Activated CD4-positive, alpha-beta T cell treated with anti-CD3 and anti-CD28 coated beads, Interleukin-2, amount 50 U/mL, for 16 hours (primary cell): Measurements from ENCODE around the gene BTBD6.
"Not testable (repeated sequence)": the region's sequence is repeated elsewhere in the genome, so short reads cannot be mapped to it uniquely, and the experiment has no call there.

Experiments
- DNase-seq: peaks from one replicate; pipeline ENCODE4 v3.0.0-alpha.2; 2020

BTBD6 gene

DNA sequence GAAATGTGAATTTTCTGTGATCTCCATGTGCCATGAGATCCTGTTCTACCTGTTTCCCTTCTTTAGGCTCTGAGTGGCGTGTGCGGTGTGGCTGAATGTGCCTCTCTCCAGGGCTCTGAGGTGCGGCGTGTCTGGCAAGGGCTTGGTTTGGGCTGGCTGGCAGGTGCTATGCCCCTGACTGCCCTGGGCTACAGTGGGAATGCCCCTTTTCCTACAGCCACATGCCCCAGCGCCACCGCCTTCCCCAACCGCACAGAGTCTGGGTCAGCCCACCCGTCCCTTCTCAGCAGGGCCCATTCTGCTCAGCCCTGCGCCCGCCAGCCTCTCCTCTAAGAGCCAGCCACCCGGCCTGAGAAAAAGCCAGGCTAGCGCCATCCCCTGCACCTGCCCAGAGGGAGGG lies 24.7 kb downstream of the BTBD6 start:
- no peak for DNase-seq

DNA sequence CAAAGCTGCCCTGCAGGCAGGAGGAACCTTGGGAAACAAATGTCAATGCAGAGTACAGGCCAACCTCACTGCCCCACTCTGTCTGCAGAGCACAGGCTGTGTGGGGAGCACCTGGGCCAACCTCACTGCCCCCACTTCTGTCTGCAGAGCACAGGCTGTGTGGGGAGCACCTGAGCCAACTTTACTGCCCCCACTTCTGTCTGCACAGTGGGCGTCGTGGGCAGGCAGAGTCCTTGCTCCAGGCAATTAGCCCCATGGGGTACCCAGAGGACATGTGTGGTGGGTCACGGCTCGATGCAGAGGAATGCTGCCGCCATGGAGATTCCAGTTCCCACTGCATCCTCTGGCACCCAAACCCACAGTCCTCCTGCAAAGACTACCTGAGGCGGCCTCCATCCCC lies 26.3 kb downstream of the BTBD6 start:
- DNase-seq = no peak

DNA sequence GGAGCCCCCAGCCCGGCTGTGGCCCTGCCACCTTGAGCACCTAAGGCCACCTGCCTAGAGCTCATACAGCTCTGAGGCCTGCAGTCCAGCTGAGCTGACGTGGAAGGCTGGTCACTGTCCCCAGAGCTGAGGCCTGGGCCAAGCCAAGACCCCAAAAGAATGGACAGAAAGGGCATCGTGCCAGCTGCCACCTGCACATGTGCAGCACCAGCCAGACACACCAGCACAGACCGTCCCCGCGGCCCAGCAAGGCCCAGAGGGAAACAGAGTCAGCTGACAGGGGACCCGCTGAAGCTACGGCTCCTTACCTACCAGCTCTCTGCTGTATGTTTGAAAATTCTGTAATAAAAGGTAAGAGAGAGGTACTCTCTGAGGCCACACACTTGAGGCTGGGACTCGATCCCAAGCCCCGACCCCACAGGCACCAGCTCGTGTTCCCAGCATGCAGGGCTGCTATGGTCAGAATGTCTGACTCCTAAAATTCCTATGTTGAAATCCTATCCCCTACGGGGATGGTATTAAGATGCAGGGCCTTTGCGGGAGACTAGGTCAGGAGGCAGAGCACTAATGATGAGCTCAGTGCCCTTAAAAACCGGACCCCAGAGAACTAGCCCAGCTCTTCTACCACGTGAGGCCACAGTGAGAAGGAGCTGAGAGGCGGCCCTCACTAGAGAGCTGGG lies 27.1 kb downstream of the BTBD6 start:
- no peak for DNase-seq

DNA sequence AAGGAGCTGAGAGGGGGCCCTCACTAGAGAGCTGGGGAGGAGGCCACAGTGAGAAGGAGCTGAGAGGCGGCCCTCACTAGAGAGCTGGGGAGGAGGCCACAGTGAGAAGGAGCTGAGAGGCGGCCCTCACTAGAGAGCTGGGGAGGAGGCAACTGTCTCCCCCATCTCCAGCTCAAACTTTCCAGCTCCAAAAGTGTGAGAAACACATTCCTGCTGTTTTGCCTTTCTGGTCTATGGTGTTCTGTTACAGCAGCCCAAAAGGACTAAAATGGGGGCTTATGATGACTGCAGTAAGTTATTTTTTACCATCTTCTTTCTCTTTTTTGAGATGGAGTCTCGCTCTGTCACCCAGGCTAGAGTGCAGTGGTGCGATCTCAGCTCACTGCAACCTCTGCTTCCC lies 29.1 kb downstream of the BTBD6 start:
- not testable (repeated sequence) for DNase-seq

DNA sequence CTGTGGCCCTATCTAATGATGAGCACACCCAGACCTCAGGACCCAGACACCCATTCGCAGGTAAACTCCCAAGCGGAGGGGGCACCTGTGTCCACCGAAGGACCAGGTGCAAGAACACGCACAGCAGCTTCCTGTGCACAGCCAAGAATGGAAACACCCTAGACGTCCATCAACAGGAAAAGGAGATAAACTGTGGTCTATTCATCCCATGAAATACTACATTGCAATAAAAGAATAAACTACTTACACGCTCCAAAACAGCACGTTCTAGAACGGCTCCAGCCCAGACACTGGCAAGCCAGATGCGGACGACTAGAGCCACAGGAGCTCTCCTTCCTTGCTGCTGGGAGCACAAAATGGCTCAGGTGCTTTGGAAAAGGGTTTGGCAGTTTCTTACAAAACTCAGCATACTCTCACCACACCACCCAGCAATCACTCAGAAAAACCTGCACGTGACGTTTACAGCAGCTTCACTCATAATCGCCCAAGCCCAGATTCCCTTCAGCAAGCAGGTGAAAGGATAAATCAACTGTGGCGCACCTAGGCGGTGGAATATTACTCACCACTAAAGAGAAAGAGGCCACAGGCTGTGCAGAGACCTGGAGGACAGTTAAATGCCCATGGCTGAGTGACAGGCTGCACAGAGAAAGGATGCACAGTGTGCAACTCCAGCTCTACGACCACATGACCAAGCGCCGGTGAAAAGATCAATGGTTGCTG lies 31.5 kb downstream of the BTBD6 start:
- no peak for DNase-seq

DNA sequence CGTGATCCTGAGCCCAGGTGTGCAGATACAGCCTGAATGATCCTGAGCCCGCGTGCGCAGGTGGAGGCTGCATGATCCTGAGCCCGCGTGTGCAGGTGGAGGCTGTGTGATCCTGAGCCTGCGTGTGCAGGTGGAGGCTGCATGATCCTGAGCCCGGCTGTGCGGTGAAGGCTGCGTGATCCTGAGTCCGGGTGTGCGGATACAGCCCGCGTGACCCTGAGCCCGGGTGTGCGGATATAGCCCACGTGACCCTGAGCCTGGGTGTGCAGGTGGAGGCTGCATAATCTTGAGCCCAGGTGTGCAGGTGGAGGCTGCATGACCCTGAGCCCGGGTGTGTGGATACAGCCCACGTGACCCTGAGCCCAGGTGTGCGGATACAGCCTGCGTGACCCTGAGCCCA lies 32.2 kb downstream of the BTBD6 start:
- DNase-seq = no peak

DNA sequence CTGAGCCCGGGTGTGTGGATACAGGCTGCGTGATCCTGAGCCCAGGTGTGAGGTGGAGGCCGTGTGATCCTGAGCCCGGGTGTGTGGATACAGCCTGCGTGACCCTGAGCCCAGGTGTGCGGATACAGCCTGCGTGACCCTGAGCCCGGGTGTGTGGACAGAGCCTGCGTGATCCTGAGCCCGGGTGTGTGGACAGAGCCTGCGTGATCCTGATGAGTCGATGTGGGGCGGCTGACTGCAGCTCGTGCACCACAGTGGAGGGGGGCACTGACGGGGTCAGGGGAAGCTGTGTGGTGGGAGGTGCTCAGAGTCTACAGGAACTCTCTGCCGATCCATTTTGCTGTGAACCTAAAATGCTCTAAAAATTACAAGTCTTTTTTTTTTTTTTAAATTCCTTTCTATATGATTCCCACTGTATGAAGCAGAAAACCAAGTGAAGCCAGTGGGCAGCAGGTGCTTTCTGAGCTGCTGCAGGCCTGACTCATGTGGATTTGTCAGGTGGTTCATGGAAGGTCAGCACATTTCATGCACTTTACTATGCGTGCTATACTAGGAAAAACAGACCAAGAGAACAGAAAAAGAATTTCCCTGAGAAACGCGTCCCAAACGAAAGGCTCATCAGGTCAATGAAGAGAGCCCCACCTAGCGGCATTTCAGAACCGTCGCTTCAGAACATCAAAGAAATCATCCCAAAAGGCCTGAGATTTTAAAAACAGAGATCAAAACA lies 33.2 kb downstream of the BTBD6 start:
- peak; percentile 17 for DNase-seq

DNA sequence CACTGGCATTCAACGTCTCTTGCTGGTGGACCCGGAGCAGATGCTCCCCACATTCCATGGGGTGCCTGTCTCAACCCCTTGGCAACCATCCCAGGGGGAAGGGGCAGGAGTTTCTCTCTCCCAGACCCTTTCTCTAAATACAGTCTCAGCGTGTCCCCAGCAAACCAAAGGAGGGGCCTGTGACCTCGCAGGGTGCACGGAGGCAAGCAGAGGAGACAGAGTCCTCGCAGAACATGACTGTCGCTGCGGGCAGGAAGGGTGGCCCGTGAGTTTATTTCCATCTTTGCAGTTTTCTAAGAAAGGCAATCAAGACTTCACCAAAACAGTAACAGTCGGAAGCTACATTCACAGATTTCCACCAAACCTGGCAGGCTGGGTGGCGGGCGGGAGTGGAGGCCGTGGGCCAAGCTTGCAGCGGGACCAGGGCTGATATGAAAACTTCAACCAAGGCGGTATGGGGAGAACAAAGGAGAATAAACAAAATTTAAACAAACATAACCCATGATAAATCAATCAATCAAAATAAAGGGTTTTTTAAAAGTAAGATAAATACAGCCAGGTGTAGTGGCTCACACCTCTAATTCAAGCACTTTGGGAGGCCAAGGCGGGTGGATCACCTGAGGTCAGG lies 33.9 kb downstream of the BTBD6 start:
- no peak for DNase-seq

DNA sequence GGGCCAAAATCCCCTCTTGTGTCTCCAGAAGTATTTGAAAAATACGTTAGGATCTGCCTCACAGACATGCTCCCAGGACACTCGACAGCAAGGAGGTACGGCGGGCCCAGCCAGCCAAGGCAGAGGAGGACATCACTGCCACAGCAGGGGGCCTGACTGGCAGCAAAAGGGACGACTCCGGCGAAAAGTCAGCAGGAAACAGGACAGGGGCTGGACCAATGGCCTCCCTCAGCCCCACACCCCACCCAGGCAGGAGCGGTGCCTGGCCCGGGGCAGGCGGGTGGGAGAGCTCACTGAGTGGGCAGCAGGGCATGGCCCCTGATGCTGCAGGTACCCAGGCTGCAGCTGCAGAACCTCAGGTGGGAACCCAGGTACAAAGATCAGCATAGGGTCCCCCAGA lies 34.7 kb downstream of the BTBD6 start:
- no peak for DNase-seq

DNA sequence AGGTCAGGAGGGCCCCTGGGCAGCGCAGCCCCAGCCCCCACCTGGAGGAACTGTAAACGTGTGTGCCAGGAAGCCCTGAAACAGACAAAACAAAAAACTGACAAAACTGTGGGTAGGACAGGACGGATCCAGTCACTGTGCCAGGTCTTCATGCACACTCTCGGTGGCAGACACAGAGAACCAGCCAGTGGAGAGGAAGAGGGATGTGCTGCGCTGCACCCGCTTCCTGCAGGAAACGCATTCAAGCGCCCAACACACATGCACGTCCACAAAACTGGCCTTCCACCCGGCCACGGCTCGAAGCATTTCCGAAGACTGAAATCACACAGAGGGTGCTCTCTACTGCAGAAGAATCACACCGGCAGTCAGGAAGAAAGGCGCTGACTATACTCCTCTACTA lies 35.6 kb downstream of the BTBD6 start:
- DNase-seq = peak; percentile 36

DNA sequence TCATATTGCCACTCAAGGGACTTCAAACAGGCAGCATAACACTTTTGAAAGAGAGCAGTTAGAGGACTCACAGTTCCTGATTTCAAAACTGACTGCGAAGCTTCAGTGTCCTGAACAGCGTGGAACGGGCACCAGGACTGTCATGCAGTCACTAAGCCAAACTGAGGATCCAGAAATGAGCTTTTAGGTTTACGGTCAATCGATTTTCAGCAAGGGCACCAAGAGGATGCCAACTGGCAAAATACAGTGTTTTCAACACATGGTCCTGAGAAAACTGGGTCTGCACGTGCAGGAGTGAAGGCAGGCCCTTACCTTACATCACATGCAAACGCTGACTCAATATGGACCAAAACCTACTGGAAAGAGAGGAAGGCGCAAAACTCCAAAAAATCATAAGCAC lies 36.8 kb downstream of the BTBD6 start:
- DNase-seq = no peak

DNA sequence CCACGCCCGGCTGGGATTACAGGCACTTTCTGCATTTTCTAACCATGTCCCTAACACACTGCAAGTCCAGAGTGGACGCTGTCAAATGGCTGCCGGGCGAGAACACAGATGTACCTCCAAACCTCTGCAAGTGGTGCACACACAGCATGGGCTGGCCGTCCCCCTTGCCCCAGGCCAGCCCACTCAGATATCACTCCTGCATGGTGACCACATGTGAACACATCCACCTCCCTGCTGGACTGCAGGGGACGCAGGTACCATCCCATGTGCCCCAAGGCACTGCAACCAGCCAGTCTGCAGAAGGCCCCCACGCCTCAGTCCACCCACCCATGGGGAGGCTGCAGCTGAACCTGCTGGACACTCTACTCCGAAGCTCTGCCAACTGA lies 38.4 kb downstream of the BTBD6 start:
- DNase-seq = no peak

DNA sequence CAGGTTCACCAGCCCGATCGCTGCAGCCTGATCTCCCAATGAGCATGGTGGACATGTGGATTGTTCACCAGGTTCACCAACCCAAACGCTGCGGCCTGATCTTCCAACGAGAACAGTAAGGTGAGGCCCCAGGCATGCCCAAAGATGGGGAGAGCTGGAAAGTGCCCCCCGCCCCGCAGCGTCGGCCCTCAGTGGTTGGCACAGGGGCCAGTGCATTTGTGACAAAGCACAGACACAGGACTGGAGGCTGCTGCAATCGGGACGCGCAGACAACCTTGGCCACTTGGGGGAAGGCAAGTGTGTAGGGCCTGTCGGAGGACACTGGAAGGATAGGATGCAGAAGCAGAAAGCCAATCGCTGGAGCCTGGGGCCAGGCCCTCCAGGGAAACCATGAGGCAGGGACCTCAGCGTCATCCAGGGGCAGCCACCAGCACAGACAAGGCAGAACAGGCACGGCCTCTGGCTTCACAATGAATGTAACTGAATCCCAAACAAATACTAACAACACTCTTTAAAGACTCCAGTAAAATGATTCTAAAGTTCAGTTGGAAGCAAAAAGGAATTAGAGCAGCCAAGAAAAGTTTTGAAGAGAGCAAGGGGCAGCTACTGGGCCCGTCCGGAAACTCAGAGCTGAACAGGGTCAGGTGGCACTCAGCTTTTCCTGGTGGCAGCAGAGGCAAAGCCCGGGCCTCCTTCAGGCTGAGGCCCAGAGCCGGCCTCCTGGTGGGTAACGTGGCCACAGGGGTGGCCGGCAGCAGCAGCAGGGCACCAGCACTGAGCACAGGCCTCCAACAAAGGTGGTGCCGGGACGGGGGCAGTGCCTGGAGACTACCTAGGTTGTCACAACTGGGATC lies 39.1 kb downstream of the BTBD6 start:
- no peak for DNase-seq

DNA sequence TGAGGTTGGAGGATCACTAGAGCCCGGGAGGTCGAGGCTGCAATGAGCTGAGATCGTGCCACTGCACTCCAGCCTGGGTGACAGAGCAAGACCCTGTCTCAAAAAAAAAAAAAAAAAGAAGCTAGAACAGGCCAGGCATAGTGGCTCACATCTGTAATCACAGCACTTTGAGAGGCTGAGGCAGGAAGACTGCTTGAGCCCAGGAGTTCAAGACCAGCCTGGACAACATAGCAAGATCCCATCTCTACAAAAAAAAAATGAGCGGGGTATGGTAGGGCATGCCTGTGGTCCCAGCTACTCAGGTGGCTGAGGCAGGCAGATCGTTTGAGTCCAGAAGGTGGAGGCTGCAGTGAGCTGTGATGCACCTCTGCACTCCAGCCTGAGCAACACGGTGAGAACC lies 40.6 kb downstream of the BTBD6 start:
- not testable (repeated sequence) for DNase-seq

DNA sequence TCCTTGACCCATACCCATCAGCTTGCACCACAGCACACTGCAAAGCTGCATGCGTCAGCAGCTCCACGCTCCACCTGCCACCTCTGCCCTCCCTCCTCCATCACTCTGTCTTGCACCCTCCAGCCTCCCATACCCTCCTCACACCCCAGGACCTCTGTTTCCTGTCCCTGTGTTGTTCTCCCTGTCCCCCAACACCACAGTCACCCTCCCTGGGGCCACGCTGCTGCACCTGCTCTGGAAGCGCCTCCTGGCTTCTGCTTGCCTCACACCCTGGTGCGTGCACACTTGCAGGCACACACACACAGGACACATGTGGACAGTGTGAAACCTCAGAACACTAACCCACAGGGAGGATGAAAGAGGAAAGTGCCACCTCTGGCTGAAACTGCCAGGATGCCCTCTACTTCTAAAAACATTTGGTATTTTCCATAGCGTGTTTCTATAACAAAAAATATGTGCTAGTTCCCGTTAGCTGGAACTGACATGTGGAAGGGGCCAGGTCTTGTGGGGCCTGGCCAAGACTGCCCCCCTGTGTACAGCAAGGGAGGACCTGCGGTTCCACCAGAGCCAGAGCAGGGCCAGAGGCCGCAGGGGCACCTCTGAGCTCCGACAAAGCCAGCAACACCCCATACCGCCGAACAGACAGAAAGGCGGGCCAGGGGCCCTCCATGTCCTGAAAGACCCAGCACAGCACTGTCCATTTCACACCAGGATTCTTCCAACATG lies 42.5 kb downstream of the BTBD6 start:
- DNase-seq = peak; percentile 33

DNA sequence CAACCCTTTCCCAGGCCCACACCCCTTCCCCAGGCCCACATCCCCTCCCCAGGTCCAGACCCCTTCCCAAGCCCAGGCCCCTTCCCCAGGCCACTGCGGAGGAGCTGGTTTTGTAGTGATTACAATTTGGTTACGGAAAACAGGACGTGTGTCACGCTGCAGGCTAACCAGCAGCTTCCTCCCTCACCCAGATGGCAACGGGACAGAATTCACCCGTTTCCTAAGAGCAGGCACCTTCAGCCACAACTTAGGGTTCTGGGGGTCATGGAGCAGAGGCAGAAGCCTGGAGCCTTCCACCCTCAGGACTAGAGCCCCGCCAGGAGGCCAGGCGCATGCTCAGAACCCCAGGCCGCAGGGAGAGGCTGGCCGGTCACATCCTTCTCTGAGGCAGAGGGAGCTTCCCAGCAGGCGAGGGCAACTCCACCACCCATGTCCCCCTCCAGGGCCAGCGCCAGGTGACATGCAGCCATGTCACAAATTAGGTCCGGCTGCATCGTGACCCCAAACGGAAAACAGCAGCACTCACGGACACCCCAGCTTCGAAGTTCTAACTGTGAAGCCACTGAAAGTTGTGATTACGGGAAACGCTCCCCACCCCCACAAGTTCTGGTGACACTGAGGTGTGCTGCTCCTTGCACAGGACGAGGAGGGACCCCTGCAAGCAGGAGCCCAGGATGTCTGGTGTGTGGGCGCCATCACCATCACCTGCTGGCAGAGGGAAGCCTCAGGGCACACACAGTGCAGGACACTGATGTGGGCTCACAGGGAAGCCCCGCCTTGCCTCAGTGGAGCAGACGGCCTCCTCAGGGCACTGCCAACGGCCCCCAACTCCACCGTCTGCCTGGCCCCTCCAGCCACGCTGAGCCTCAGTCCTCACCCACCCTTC lies 44.7 kb downstream of the BTBD6 start:
- DNase-seq = peak; percentile 71

DNA sequence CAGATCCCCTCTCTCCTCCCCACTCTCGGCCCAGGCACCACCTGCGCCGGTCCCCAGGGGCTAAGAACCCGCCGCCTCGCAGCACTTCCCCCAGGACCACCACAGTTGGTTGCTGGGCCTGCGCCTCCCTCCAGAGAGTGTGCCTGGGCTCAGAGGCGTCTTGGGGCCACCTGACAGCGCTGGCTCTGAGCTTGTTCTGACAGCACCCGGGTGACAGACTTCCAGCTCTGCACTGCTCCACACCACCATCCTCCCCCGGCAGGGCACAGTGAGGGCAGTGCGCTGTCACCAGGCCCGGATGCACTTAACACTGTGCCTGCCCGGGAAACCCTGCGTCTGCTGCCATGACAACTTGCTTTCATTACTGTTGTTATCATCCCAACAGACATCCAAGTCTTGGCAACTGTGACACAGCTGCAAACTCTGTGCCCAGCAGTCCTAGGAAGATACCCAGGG lies 45.8 kb downstream of the BTBD6 start:
- peak; percentile 81 for DNase-seq

DNA sequence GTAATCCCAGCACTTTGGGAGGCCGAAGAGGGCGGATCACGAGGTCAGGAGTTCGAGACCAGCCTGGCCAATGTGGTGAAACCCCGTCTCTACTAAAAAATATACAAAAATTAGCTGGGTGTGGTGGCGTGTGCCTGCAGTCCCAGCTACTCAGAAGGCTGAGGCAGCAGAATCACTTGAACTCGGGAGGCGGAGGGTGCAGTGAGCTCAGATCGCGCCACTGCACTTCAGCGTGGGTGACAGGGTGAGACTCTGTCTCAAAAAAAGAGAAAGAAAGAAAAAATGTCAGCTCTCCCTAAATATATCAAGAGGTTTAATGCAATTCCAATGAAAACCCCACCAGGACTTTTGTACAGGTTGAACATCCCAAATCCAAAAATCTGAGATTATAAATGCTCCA lies 49.0 kb downstream of the BTBD6 start:
- DNase-seq = not testable (repeated sequence)

DNA sequence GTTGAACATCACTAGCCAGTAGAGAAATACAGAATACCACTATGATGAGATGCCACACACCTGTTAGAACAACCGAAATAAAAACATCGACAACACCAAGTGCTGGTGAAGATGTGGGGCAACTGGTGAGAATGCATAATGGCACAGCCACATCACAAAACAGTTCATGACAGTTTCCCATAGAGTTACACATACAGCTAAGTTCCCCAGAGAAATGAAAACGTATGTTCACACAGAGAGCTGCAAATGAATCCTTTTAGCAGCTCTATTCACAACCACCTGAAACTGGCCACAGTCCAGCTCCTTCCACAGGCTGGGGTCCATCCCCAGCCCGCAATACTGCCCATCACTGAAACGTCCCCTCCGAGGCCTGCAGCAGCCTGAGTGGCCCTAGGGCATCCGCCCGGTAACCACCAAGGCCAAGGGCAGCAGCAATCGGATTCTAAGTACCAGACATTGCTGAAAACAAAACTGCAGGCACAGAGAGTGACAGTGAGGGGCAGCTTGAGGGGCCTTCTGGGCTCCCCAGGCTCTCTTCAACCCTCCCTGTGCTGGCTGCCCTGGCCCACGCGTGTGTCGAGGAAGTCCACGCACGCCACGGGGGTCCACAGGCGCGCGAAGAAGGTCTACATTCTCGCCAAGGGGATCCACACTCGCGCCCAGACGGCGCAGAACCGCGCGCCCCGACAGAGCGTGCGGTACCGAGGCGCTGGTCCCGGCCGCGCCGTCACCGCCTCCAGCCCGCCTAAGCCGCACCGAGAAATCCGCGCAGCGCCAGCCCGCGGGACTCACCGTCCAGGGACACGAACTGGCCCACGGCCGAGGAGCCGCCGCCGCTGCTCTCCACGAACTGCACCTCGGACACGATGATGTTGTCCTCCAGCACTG lies 51.6 kb downstream of the BTBD6 start:
- no peak for DNase-seq
